HG02571 (cell line): ENCODE measurements around the gene TRIM28.
A peak's percentile ranks its signal among the peaks of the same experiment; 100 is the strongest.

Source experiments
- ATAC-seq: cut with Tn5 transposase; IDR thresholded peaks from one replicate; pipeline ENCODE4 v1.9.1; 2021; ENCODE audit warnings: mild to moderate bottlenecking, moderate library complexity; ENCODE audit not compliant: unreplicated experiment

TRIM28 gene

GRCh38 chr19:58547323-58548312, 3.8 kb downstream of the TRIM28 start:
- no peak for ATAC-seq

- ATAC-seq: no peak
Observed at GRCh38 chr19:58548859-58549663, 5.2 kb downstream of the TRIM28 start.

GRCh38 chr19:58549664-58550361, 5.9 kb downstream of the TRIM28 start:
- no peak for ATAC-seq

DNA sequence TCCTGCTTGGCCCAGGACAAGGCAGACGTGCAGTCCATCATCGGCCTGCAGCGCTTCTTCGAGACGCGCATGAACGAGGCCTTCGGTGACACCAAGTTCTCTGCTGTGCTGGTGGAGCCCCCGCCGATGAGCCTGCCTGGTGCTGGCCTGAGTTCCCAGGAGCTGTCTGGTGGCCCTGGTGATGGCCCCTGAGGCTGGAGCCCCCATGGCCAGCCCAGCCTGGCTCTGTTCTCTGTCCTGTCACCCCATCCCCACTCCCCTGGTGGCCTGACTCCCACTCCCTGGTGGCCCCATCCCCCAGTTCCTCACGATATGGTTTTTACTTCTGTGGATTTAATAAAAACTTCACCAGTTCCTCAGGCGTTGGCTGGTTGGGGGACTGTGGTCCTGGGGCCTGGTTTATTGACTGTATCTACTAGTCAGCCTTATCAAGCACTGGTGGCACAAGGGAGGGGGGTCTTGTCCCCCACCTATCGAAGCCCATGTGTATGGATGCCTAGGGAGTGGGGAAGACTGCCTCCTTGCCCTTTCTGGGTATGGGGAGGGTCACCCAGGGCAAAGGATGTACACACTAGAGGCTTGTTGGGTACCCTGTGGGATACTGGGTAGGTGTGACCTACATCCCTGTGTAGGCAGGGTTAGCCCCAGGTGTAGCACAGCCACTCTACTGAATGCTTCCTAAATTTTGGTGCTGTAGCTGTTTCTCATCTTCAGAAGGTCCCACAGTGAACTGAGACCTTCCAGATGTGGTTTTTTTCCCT, 6.7 kb downstream of the TRIM28 start:
- ATAC-seq: no peak

DNA sequence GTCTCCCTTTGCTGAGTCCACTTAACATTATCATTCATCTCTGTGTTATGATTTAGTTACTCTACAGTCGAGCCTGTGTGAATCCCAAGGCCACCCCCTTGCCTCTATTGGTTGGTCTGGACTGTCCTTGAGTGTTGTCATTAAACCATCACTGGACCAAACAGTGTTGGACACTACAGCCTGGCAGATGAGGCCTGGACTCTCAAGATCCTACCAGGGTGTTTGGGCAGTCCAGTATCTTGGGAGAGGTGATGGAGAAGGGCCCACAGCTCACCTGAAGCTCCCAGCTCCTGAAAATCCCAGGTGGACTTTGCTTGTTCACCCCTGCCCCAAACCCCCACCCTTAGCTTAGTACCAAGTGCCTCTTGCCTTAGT, 7.2 kb downstream of the TRIM28 start:
- ATAC-seq: no peak

- ATAC-seq: no peak
Observed at GRCh38 chr19:58551577-58552471, 8.0 kb downstream of the TRIM28 start.

GRCh38 chr19:58552655-58553054, 8.8 kb downstream of the TRIM28 start:
- no peak for ATAC-seq

GRCh38 chr19:58553799-58554493, 10.1 kb downstream of the TRIM28 start:
- ATAC-seq: no peak

GRCh38 chr19:58554494-58555368, 10.9 kb downstream of the TRIM28 start, which contains the start of gene CHMP2A:
Gene CHMP2A (minus strand): TSS chr19:58555105. CDS start chr19:58554212, 893 bp downstream.
- peak; percentile 34 for ATAC-seq

- no peak for ATAC-seq
Observed at GRCh38 chr19:58555369-58555885, 11.6 kb downstream of the TRIM28 start.

- no peak for ATAC-seq
Observed at GRCh38 chr19:58555920-58556621, 12.2 kb downstream of the TRIM28 start.

GRCh38 chr19:58556622-58557220, 12.9 kb downstream of the TRIM28 start:
- no peak for ATAC-seq

DNA sequence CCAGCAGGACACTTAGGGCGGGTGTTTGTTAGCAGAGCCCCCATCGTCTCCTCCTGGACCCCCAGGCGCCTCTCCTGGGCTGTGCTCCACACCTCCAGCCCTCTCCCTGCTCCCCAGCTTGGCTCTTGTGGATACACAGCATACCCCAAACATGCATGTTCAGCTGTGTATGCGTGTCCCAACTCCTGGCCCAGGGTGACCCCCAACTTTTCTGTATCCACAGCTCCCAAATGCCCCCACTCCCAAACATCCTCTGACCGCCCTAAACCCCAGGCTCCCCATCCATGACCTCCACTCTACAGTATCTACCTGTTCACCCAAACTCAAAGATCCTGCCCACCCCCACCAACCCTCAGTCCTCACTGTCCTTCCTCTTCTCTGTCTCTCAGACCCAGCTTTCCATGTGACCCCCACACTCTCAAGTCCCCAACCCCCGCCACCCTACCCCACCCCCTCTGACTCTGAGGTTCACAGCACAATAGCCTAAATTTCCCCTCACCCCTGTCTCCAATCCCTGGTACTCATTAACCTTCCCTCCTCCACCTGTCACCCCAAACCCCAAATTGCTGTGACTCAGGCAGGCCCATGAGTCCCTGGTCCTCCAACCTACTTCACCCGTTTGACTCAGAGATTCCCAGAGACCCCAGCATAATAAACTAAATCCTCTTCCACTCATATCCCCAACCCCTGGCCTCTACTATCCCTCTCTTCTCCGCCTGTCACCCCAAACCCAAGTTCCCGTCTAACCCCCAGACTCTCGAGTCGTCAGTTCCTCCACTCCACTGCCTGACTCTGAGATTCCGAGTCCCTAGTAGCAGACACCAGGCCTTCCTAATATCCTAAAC, 13.6 kb downstream of the TRIM28 start:
- no peak for ATAC-seq

DNA sequence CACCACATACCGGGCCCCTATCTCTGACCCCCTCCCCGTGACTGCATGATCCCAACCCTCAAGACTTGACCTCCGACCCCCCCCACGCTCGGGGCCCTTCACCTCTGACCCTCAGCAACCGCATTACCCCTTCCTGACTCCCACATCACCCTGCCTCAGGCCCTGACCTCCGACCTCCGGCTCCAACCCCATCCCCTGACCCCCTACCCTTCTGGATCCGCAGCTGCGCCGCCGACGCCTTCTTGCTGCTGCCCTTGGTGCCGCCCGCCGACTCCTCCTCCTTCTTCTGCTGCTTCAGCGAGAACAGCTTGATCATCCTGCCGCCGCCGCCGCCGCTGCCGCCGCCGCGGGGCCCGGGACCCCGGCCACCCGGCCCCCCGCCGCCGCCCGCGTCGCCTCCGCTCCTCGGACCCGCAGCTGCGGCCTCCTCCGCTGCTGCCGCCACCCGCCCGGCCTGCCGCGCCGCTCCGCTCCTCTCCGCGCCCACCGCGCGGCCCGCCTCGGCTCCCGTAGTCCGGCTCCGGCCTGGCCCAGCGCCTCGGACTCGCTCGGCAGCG, 14.3 kb downstream of the TRIM28 start, which contains the start of gene UBE2M:
Gene UBE2M, minus strand, starts transcription at position 546 of the 557 bp plus-strand sequence. Its CDS starts 230 bp downstream, at position 316.
- no peak for ATAC-seq

- ATAC-seq: peak; percentile 46
Observed at GRCh38 chr19:58558623-58559274, 14.9 kb downstream of the TRIM28 start.
